WTC11 (cell line): ENCODE results near the gene CNIH3. TPM values are rescaled to one million over a fixed set of nuclear protein-coding genes. Genes with fewer than 3 reads are reported as not detected.

Experiments used
- ATAC-seq: fragments of 200-7000 bp; cut with Tn5 transposase; 2 replicates; pipeline ENCODE4 v1.10.0; 2021; ENCODE audit warnings: mild to moderate bottlenecking, moderate library complexity
- CTCF ChIA-PET: fragments of 300-600 bp; sonication (Branson Sonifier 250); formaldehyde crosslinking; loops from one replicate; lab custom pipeline; 2021; ENCODE audit warnings: antibody characterized with exemption; lab: Charles Lee
- POLR2A ChIA-PET: fragments of 350-600 bp; sonication (Branson Sonifier 250); formaldehyde crosslinking; loops from one replicate; lab custom pipeline; 2021; ENCODE audit warnings: antibody characterized with exemption; lab: Charles Lee
- DNase-seq: peaks from one replicate; pipeline ENCODE4 v3.0.0; 2021; ENCODE audit warnings: low spot score
- H3K27ac Mint-ChIP-seq: 2 replicates; pipeline ENCODE4 v1.8.0; 2021; ENCODE audit warnings: mixed read lengths
- H3K27me3 Mint-ChIP-seq: 2 replicates; pipeline ENCODE4 v1.8.0; 2021; ENCODE audit warnings: low read depth, mild to moderate bottlenecking, moderate library complexity, mixed read lengths
- H3K36me3 Mint-ChIP-seq: 2 replicates; pipeline ENCODE4 v1.8.0; 2021; ENCODE audit warnings: mixed read lengths
- H3K4me1 Mint-ChIP-seq: 2 replicates; pipeline ENCODE4 v1.8.0; 2022; ENCODE audit warnings: mixed read lengths
- H3K4me3 Mint-ChIP-seq: 2 replicates; pipeline ENCODE4 v1.8.0; 2021; ENCODE audit warnings: mild to moderate bottlenecking, moderate library complexity, mixed read lengths
- H3K9me3 Mint-ChIP-seq: 2 replicates; pipeline ENCODE4 v1.8.0; 2021; ENCODE audit warnings: mixed read lengths
- AR ChIP-seq: fragments of 250-450 bp; sonication (Bioruptor Pico); IDR thresholded peaks from 2 replicates; pipeline ENCODE4 v1.9.0; 2021; ENCODE audit warnings: mild to moderate bottlenecking
- CREB1 ChIP-seq: sonication (generic); formaldehyde crosslinking; IDR thresholded peaks from 2 replicates; pipeline ENCODE4 v1.8.0; 2023; ENCODE audit warnings: mild to moderate bottlenecking, missing genetic modification reagents
- ETV6 ChIP-seq: sonication (generic); formaldehyde crosslinking; IDR thresholded peaks from 2 replicates; pipeline ENCODE4 v1.8.1; 2022; ENCODE audit warnings: mild to moderate bottlenecking, missing genetic modification reagents
- FOXP1 ChIP-seq: sonication (generic); formaldehyde crosslinking; IDR thresholded peaks from 2 replicates; pipeline ENCODE4 v1.8.0; 2022; ENCODE audit warnings: missing genetic modification reagents, mild to moderate bottlenecking, moderate library complexity, borderline replicate concordance
- FOXP4 ChIP-seq: sonication (generic); formaldehyde crosslinking; IDR thresholded peaks from 2 replicates; pipeline ENCODE4 v1.8.0; 2022; ENCODE audit warnings: mild to moderate bottlenecking, missing genetic modification reagents
- GTF2I ChIP-seq: fragments of 250-450 bp; sonication (Bioruptor Pico); conservative IDR thresholded peaks from 2 replicates; pipeline ENCODE4 v1.4.0; 2021; ENCODE audit warnings: mild to moderate bottlenecking
- IRF1 ChIP-seq: sonication (generic); formaldehyde crosslinking; IDR thresholded peaks from 2 replicates; pipeline ENCODE4 v1.8.0; 2023; ENCODE audit warnings: missing genetic modification reagents
- KAT7 ChIP-seq: sonication (generic); formaldehyde crosslinking; IDR thresholded peaks from 2 replicates; pipeline ENCODE4 v1.8.1; 2023; ENCODE audit warnings: missing genetic modification reagents, mild to moderate bottlenecking, borderline replicate concordance
- MXD4 ChIP-seq: fragments of 250-450 bp; sonication (Bioruptor Pico); IDR thresholded peaks from 2 replicates; pipeline ENCODE4 v1.8.0; 2021; ENCODE audit warnings: mild to moderate bottlenecking, moderate library complexity, borderline replicate concordance
- NFATC4 ChIP-seq: fragments of 250-450 bp; sonication (Bioruptor Pico); IDR thresholded peaks from 2 replicates; pipeline ENCODE4 v1.9.0; 2021; ENCODE audit warnings: mild to moderate bottlenecking
- NFYB ChIP-seq: sonication (generic); formaldehyde crosslinking; conservative IDR thresholded peaks from 2 replicates; pipeline ENCODE4 v1.8.0; 2022; ENCODE audit warnings: low read depth, missing genetic modification reagents
- NR3C1 ChIP-seq: sonication (generic); formaldehyde crosslinking; conservative IDR thresholded peaks from 2 replicates; pipeline ENCODE4 v1.8.1; 2023; ENCODE audit warnings: low read depth, mild to moderate bottlenecking, missing genetic modification reagents
- PRDM15 ChIP-seq: sonication (generic); formaldehyde crosslinking; IDR thresholded peaks from 2 replicates; pipeline ENCODE4 v1.8.0; 2022; ENCODE audit warnings: missing genetic modification reagents
- SMAD4 ChIP-seq: sonication (generic); formaldehyde crosslinking; IDR thresholded peaks from 2 replicates; pipeline ENCODE4 v1.8.0; 2022; ENCODE audit warnings: mild to moderate bottlenecking, missing genetic modification reagents
- TP53 ChIP-seq: sonication (generic); formaldehyde crosslinking; IDR thresholded peaks from 2 replicates; pipeline ENCODE4 v1.8.1; 2023; ENCODE audit warnings: mild to moderate bottlenecking, missing genetic modification reagents
- ZMAT4 ChIP-seq: fragments of 250-450 bp; sonication (Bioruptor Pico); IDR thresholded peaks from 2 replicates; pipeline ENCODE4 v1.9.0; 2021; ENCODE audit warnings: mild to moderate bottlenecking
- ZNF138 ChIP-seq: sonication (generic); formaldehyde crosslinking; conservative IDR thresholded peaks from 2 replicates; pipeline ENCODE4 v1.8.1; 2022; ENCODE audit warnings: mild to moderate bottlenecking, moderate library complexity, missing genetic modification reagents
- total RNA-seq: library from RNA; stranded (reverse); gene quantifications from 3 replicates; pipeline ENCODE4 v1.2.3, GENCODE V29; 2021
- TF ChIP-seq, protein P1 (sequence below): sonication (generic); formaldehyde crosslinking; IDR thresholded peaks from 2 replicates; pipeline ENCODE4 v1.8.1; 2023; ENCODE audit warnings: mild to moderate bottlenecking, missing genetic modification reagents, moderate library complexity

The CNIH3 gene
- total RNA-seq, 1 experiment from 2014 or later: 8.1 TPM

DNA sequence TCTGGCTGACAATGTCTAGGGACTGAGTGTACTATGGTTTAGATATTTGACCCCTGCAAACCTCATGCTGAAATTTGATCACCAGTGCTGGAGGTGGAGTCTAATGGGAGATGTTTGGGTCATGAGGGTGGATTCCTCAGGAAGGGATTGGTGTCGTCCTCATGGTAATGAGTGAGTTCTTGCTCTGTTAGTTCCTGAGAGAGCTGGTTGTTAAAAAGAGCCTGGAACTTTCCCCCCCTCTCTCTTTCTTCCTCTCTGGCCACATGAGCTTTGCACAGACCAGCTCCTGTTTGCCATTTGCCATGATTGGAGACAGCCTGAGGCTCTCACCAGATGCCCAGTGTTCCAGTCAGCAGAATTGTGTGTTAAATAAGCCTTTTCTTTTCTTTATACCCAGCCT is 36.6 kb upstream of the CNIH3 start:
- TF ChIP-seq, protein P1, sequence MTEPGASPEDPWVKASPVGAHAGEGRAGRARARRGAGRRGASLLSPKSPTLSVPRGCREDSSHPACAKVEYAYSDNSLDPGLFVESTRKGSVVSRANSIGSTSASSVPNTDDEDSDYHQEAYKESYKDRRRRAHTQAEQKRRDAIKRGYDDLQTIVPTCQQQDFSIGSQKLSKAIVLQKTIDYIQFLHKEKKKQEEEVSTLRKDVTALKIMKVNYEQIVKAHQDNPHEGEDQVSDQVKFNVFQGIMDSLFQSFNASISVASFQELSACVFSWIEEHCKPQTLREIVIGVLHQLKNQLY: no peak
- no peak for TF ChIP-seq KAT7 (CRISPR knock-in tag)
- TF ChIP-seq GTF2I: no peak
- TF ChIP-seq NR3C1 (CRISPR knock-in tag): no peak
- no peak for TF ChIP-seq SMAD4 (CRISPR knock-in tag)
- TF ChIP-seq CREB1 (CRISPR knock-in tag): no peak
- TF ChIP-seq PRDM15 (CRISPR knock-in tag): no peak
- TF ChIP-seq IRF1: no peak
- no peak for TF ChIP-seq AR
- no peak for TF ChIP-seq TP53 (CRISPR knock-in tag)
- TF ChIP-seq FOXP4 (CRISPR knock-in tag): no peak
- no peak for TF ChIP-seq NFYB
- TF ChIP-seq NFATC4 (CRISPR knock-in tag): no peak
- no peak for TF ChIP-seq ZNF138
- no peak for TF ChIP-seq MXD4 (CRISPR knock-in tag)
- no peak for TF ChIP-seq ZMAT4 (CRISPR knock-in tag)
- TF ChIP-seq FOXP1 (CRISPR knock-in tag): no peak
- no peak for TF ChIP-seq ETV6 (CRISPR knock-in tag)
- H3K4me3 Mint-ChIP-seq: no peak overlapping the region
- no peak; the same call in 1 of the 2 replicates for ATAC-seq
- peaks cover 11% of the 10 kb centered on the region for H3K36me3 Mint-ChIP-seq
- no peak overlapping the region for H3K27ac Mint-ChIP-seq
- H3K27me3 Mint-ChIP-seq: no peaks in the 10 kb centered on the region; the same call in 1 of the 2 replicates
- peaks cover 27% of the 10 kb centered on the region for H3K4me1 Mint-ChIP-seq
- no peak for DNase-seq
- POLR2A ChIA-PET: no interaction called here
- CTCF ChIA-PET: no interaction called here
- H3K9me3 Mint-ChIP-seq: peaks cover 37% of the 10 kb centered on the region
